GM12878 (cell line): ENCODE data around the gene CD72. TPM values are rescaled to one million over a fixed set of nuclear protein-coding genes. Genes with fewer than 3 reads are reported as not detected.

Source experiments
- ATAC-seq: fragments of 200-7000 bp; cut with Tn5 transposase; 3 replicates; pipeline ENCODE4 v1.9.1; 2020; ENCODE audit warnings: mild to moderate bottlenecking, moderate library complexity
- BruUV-seq: library from RNA; stranded (reverse); fragments of 400-500 nt; replicated peaks from 2 replicates; lab custom pipeline; 2021; lab: Mats Ljungman, UMichigan
- CTCF ChIA-PET: fragments of 300-600 bp; sonication (Branson Sonifier 250); formaldehyde crosslinking; extraction: SDS; loops from one replicate; lab custom pipeline; 2021; ENCODE audit warnings: inconsistent platforms; lab: Yijun Ruan, JAX
- POLR2A ChIA-PET: fragments of 350-600 bp; formaldehyde crosslinking; extraction: SDS; loops from one replicate; lab custom pipeline; 2021; ENCODE audit warnings: inconsistent platforms; lab: Charles Lee
- RAD21 ChIA-PET: fragments of 300-600 bp; sonication (Branson Sonifier 250); formaldehyde crosslinking; loops from one replicate; lab custom pipeline; 2023; ENCODE audit warnings: antibody characterized with exemption; ENCODE audit not compliant: unreplicated experiment; lab: Charles Lee
- SMC1A ChIA-PET: fragments of 300-600 bp; sonication (Branson Sonifier 250); formaldehyde crosslinking; loops from one replicate; lab custom pipeline; 2023; ENCODE audit not compliant: unreplicated experiment, uncharacterized antibody; lab: Charles Lee
- DNase-seq: peaks from one replicate; pipeline ENCODE4 v3.0.0-alpha.2; 2011; ENCODE audit warnings: low read depth, low spot score
- FAIRE-seq: peaks from 3 replicates; lab custom pipeline; 2011; peaks lifted over from hg19 to GRCh38; lab: Jason Lieb, UNC
- H2AFZ ChIP-seq: 2 replicates; pipeline ENCODE4 v1.6.0; 2011; ENCODE audit warnings: low read depth, low read length, control low read depth; ENCODE audit not compliant: control insufficient read depth
- H3K27ac ChIP-seq: 2 replicates; pipeline ENCODE4 v1.5.1; 2011; ENCODE audit warnings: control low read depth; ENCODE audit not compliant: control insufficient read depth, insufficient read depth
- H3K27me3 ChIP-seq, 2 experiments: replicated peaks in 1 of 2; 2 replicates each; pipeline versions ENCODE4 v1.6.0 to v1.6.1; 2011; ENCODE audit warnings: low read length in 1 of 2; ENCODE audit not compliant: control insufficient read depth in 2 of 2, insufficient read depth in 2 of 2
- H3K36me3 ChIP-seq, 2 experiments: 2 replicates each; pipeline ENCODE4 v1.5.1; 2011; ENCODE audit warnings: low read length in 1 of 2; ENCODE audit not compliant: control insufficient read depth in 2 of 2, insufficient read depth in 2 of 2
- H3K4me1 ChIP-seq: 2 replicates; pipeline ENCODE4 v1.6.1; 2011; ENCODE audit warnings: mild to moderate bottlenecking, low read length, moderate library complexity, mixed read lengths; ENCODE audit not compliant: control insufficient read depth, insufficient read depth
- H3K4me2 ChIP-seq: 2 replicates; pipeline ENCODE4 v1.6.0; 2011; ENCODE audit warnings: control low read depth; ENCODE audit not compliant: control insufficient read depth, insufficient read depth
- H3K4me3 ChIP-seq: fragments of 200-600 bp; sonication (generic); 2 replicates; pipeline ENCODE4 v1.5.1; 2016
- H3K79me2 ChIP-seq: 2 replicates; pipeline ENCODE4 v1.6.0; 2011; ENCODE audit warnings: low read length; ENCODE audit not compliant: control insufficient read depth, insufficient read depth
- H3K9ac ChIP-seq: 2 replicates; pipeline ENCODE4 v1.8.0; 2011; ENCODE audit warnings: low read length, control low read depth, mixed read lengths; ENCODE audit not compliant: control insufficient read depth, insufficient read depth
- H3K9me3 ChIP-seq: replicated peaks from 3 replicates; pipeline ENCODE4 v1.5.1; 2011; ENCODE audit warnings: mild to moderate bottlenecking, low read length; ENCODE audit not compliant: control insufficient read depth, insufficient read depth
- H4K20me1 ChIP-seq: 2 replicates; pipeline ENCODE4 v1.6.0; 2011; ENCODE audit not compliant: control insufficient read depth, insufficient read depth
- ATF2 ChIP-seq: IDR thresholded peaks from 2 replicates; pipeline ENCODE4 v1.6.1; 2012; ENCODE audit warnings: low read length, inconsistent platforms
- CBFB ChIP-seq: IDR thresholded peaks from 2 replicates; pipeline ENCODE4 v1.6.1; 2016; ENCODE audit warnings: antibody characterized with exemption, low read depth
- CBX5 ChIP-seq: sonication (generic); IDR thresholded peaks from 2 replicates; pipeline ENCODE4 v1.6.1; 2016; ENCODE audit warnings: low read depth, moderate library complexity, mild to moderate bottlenecking, inconsistent platforms
- CUX1 ChIP-seq: IDR thresholded peaks from 2 replicates; pipeline ENCODE4 v1.6.1; 2012; ENCODE audit warnings: improper control_type of control experiment, low read depth, low read length; ENCODE audit not compliant: insufficient replicate concordance
- EGR1 ChIP-seq, 2 experiments: IDR thresholded peaks; 1 replicate in 1 of 2; 2 replicates in 1 of 2; pipeline ENCODE4 v1.6.1; 2011 to 2012; ENCODE audit warnings: low read depth in 2 of 2, low read length in 2 of 2, borderline replicate concordance in 1 of 2, mild to moderate bottlenecking in 1 of 2, moderate library complexity in 1 of 2
- IRF4 ChIP-seq: IDR thresholded peaks from 2 replicates; pipeline ENCODE4 v1.6.1; 2011; ENCODE audit warnings: low read depth, low read length
- IRF5 ChIP-seq: fragments of 450-650 bp; IDR thresholded peaks from 2 replicates; pipeline ENCODE4 v1.6.1; 2017; ENCODE audit warnings: borderline replicate concordance
- JUND ChIP-seq: IDR thresholded peaks from 2 replicates; pipeline ENCODE4 v1.6.1; 2012; ENCODE audit warnings: low read depth, mild to moderate bottlenecking, low read length, improper control_type of control experiment, moderate library complexity
- KLF5 ChIP-seq: fragments of 450-650 bp; IDR thresholded peaks from 2 replicates; pipeline ENCODE4 v1.6.1; 2014; ENCODE audit warnings: mild to moderate bottlenecking; ENCODE audit not compliant: partially characterized antibody
- TCF12 ChIP-seq: IDR thresholded peaks from 2 replicates; pipeline ENCODE4 v1.6.1; 2011; ENCODE audit warnings: low read depth, mild to moderate bottlenecking, low read length
- TCF3 ChIP-seq: IDR thresholded peaks from 2 replicates; pipeline ENCODE4 v1.6.1; 2012; ENCODE audit warnings: low read depth, mild to moderate bottlenecking, low read length, borderline replicate concordance; ENCODE audit not compliant: insufficient read depth
- TCF7 ChIP-seq: IDR thresholded peaks from 2 replicates; pipeline ENCODE4 v1.6.1; 2014; ENCODE audit warnings: antibody characterized with exemption, borderline replicate concordance
- USF2 ChIP-seq: IDR thresholded peaks from 2 replicates; pipeline ENCODE4 v1.6.1; 2011; ENCODE audit warnings: low read depth, low read length, improper control_type of control experiment, borderline replicate concordance
- ZNF384 ChIP-seq: IDR thresholded peaks from 2 replicates; pipeline ENCODE4 v1.6.1; 2012; ENCODE audit warnings: low read depth, mild to moderate bottlenecking, low read length, improper control_type of control experiment, borderline replicate concordance
- ZNF622 ChIP-seq: fragments of 450-650 bp; IDR thresholded peaks from 2 replicates; pipeline ENCODE4 v1.6.1; 2017; ENCODE audit warnings: mild to moderate bottlenecking, inconsistent platforms
- WGBS: methylation state at CpG from one replicate; pipeline ENCODE4 v1.1.6; 2016; ENCODE audit warnings: low lambda C conversion rate; ENCODE audit not compliant: insufficient replicate concordance, insufficient coverage; ENCODE audit errors: missing lambda C conversion rate; 5-methylcytosine and 5-hydroxymethylcytosine counted together
- in situ Hi-C: fragments of 300-500 bp; cut with MboI; formaldehyde crosslinking; loops from 9 replicates; pipeline ENCODE4 v1.14.3; 2018; ENCODE audit warnings: mixed read lengths
- intact Hi-C: fragments of 100-400 bp; cut with micrococcal nuclease; formaldehyde crosslinking; loops from one replicate; pipeline ENCODE4 v1.14.2; 2022; ENCODE audit not compliant: unreplicated experiment
- polyA plus RNA-seq, 11 experiments: library from polyadenylated mRNA; depleted of rRNA in 4 of 11; unstranded in 6 of 11; stranded (reverse) in 5 of 11; fragments of >200 nt; fragmentation: Nextera tagmentation in 4 of 11; fragmentation: Illumina TruSeq in 1 of 11; extraction: Ambion mirVana in 4 of 11; extraction: Trizol in 1 of 11; gene quantifications; 1 replicate in 1 of 11; 2 replicates in 10 of 11; pipeline versions ENCODE4 v1.2.1 to v1.2.3, GENCODE V29; 2011 to 2016; ENCODE audit warnings: inconsistent platforms in 2 of 11, missing spikeins in 2 of 11, low read depth in 1 of 11
- total RNA-seq, 4 experiments: library from RNA; depleted of rRNA in 3 of 4; stranded (reverse); fragments of >200 nt in 3 of 4; fragmentation: Illumina TruSeq in 1 of 4; extraction: Trizol in 1 of 4; gene quantifications; 2 replicates each; pipeline versions ENCODE4 v1.2.1 to v1.2.3, GENCODE V29; 2013 to 2021

The CD72 gene
- total and polyA plus RNA-seq, 10 of the 15 experiments (the other 5 are each of a cell fraction or from before 2014, with no cell fraction given): 2.1 to 14.2 (median 4.4) TPM

- H2AFZ ChIP-seq: no peak overlapping the region
- ChIA-PET SMC1A (interaction anchor here (1.4 kb wide), 1 partner anchor 11 kb away, joined by 3 read pairs; no protein-coding TSS in a partner anchor), POLR2A (interaction anchor here (8.1 to 11.1 kb wide), 2 partner anchors 8 to 77 kb away, joined by 127 to 163 read pairs; partner anchors contain the start of genes ARHGEF39, CCDC107, CREB3 and RMRP), RAD21 (interaction anchor here (0.7 to 9.6 kb wide), 2 partner anchors 33 to 76 kb away, joined by 3 to 133 read pairs; partner anchors contain the start of genes CREB3 and TLN1), CTCF (interaction anchor here (1.6 to 8.8 kb wide), 4 partner anchors 11 to 77 kb away, joined by 3 to 139 read pairs (median 66); partner anchors contain the start of genes ARHGEF39, CREB3 and TLN1)
- DNase-seq: no peak
- no peak for FAIRE-seq
- no peaks in the 10 kb centered on the region for H4K20me1 ChIP-seq
- H3K9ac ChIP-seq: no peak overlapping the region
- H3K27me3 ChIP-seq: no peaks in the 10 kb centered on the region
- no peak overlapping the region for H3K27ac ChIP-seq
- no peaks in the 10 kb centered on the region for H3K9me3 ChIP-seq
- peaks cover 30% of the 10 kb centered on the region for H3K4me1 ChIP-seq
- ATAC-seq: no peak
- in situ Hi-C loops: no loop called here
- 86% methylated on average over 8 of the region's 8 CpGs for WGBS
- H3K79me2 ChIP-seq: peaks cover 18% of the 10 kb centered on the region
- no peaks in the 10 kb centered on the region for H3K36me3 ChIP-seq
- no peak overlapping the region for H3K4me2 ChIP-seq
- BruUV-seq: no TSS peak
- intact Hi-C loops: loop anchor here (10.0 kb wide), 1 partner anchor 172 kb away; the partner anchor contains the start of genes FAM221B and TMEM8B
- H3K4me3 ChIP-seq: no peak overlapping the region
- no peak for TF ChIP-seq ZNF622
- TF ChIP-seq TCF7: no peak
- no peak for TF ChIP-seq CBX5
- no peak for TF ChIP-seq CBFB
- no peak for TF ChIP-seq ATF2
- TF ChIP-seq USF2: no peak
- no peak for TF ChIP-seq ZNF384
- no peak for TF ChIP-seq TCF12
- no peak for TF ChIP-seq KLF5
- TF ChIP-seq IRF4: no peak
- TF ChIP-seq IRF5: no peak
- TF ChIP-seq JUND: no peak
- TF ChIP-seq TCF3: no peak
- no peak for TF ChIP-seq EGR1 (IDR thresholded peaks at IDR 0.05; ENCODE audit: borderline replicate concordance in 1 of 2, low read depth in 2 of 2, low read length in 2 of 2)
- TF ChIP-seq CUX1: no peak
These were observed 34.6 kb upstream of the CD72 start for GRCh38 chr9:35652829-35653209.
